ENCODE results near the gene GOLPH3L.

The GOLPH3L gene

GRCh38 chr1:150688763-150689162, 8.2 kb downstream of the GOLPH3L start:
- TF ChIP-seq CTCF (conservative IDR thresholded peaks at IDR 0.05; ENCODE audit: low read depth, low read length): no peak
- H3K4me3 ChIP-seq (ENCODE audit: low read depth, low read length): no peak overlapping the region
- no peak for DNase-seq (ENCODE audit: low read depth)

GRCh38 chr1:150686275-150686674, 10.7 kb downstream of the GOLPH3L start:
- no peak overlapping the region for H3K4me3 ChIP-seq (ENCODE audit: low read depth, low read length)
- DNase-seq (ENCODE audit: low read depth): no peak
- TF ChIP-seq CTCF (conservative IDR thresholded peaks at IDR 0.05; ENCODE audit: low read depth, low read length): no peak

GRCh38 chr1:150683914-150684313, 13.0 kb downstream of the GOLPH3L start:
- no peak overlapping the region for H3K4me3 ChIP-seq (ENCODE audit: low read depth, low read length)
- DNase-seq (ENCODE audit: low read depth): no peak
- no peak for TF ChIP-seq CTCF (conservative IDR thresholded peaks at IDR 0.05; ENCODE audit: low read depth, low read length)

- H3K4me3 ChIP-seq (ENCODE audit: low read depth, low read length): no peak overlapping the region
- TF ChIP-seq CTCF (conservative IDR thresholded peaks at IDR 0.05; ENCODE audit: low read depth, low read length): no peak
- no peak for DNase-seq (ENCODE audit: low read depth)
Observed at GRCh38 chr1:150678988-150679387, 18.0 kb downstream of the GOLPH3L start.

- no peak overlapping the region for H3K4me3 ChIP-seq (ENCODE audit: low read depth, low read length)
- no peak for TF ChIP-seq CTCF (conservative IDR thresholded peaks at IDR 0.05; ENCODE audit: low read depth, low read length)
- no peak for DNase-seq (ENCODE audit: low read depth)
Observed at GRCh38 chr1:150674881-150675280, 22.1 kb downstream of the GOLPH3L start.

- no peak for TF ChIP-seq CTCF (conservative IDR thresholded peaks at IDR 0.05; ENCODE audit: low read depth, low read length)
- DNase-seq (ENCODE audit: low read depth): no peak
- H3K4me3 ChIP-seq (ENCODE audit: low read depth, low read length): no peak overlapping the region
Observed at GRCh38 chr1:150663321-150663720, 33.6 kb downstream of the GOLPH3L start.

GRCh38 chr1:150662811-150663210, 34.1 kb downstream of the GOLPH3L start:
- TF ChIP-seq CTCF (conservative IDR thresholded peaks at IDR 0.05; ENCODE audit: low read depth, low read length): no peak
- DNase-seq (ENCODE audit: low read depth): no peak
- no peak overlapping the region for H3K4me3 ChIP-seq (ENCODE audit: low read depth, low read length)

Data from choroid plexus epithelial cell (primary cell).